Measurements from ENCODE around the gene RPS6KA2.

The RPS6KA2 gene

GRCh38 chr6:166505133-166505905 lies 121.7 kb downstream of the RPS6KA2 start:
- CTCF ChIA-PET = no interaction called here
- POLR2A ChIA-PET (ENCODE audit: low non-redundant PET) = no interaction called here
- TF ChIP-seq CTCF (conservative IDR thresholded peaks at IDR 0.05; ENCODE audit: low read depth) = no peak
- no peak overlapping the region for H3K27ac ChIP-seq
- DNase-seq (ENCODE audit: low spot score) = no peak

- peak overlapping the region; percentile 15; the same call in 1 of the 2 replicates for H3K27ac ChIP-seq
- no peak for DNase-seq (ENCODE audit: low spot score)
- no peak for TF ChIP-seq CTCF (conservative IDR thresholded peaks at IDR 0.05; ENCODE audit: low read depth)
- POLR2A ChIA-PET (ENCODE audit: low non-redundant PET) = no interaction called here
- CTCF ChIA-PET = no interaction called here
These were observed 123.0 kb downstream of the RPS6KA2 start for GRCh38 chr6:166504100-166504499.

- ChIA-PET CTCF (no interaction called here), POLR2A (ENCODE audit: low non-redundant PET) (no interaction called here)
These were observed 123.8 kb downstream of the RPS6KA2 start for GRCh38 chr6:166503167-166503744.

GRCh38 chr6:166502453-166502852 lies 124.6 kb downstream of the RPS6KA2 start:
- POLR2A ChIA-PET (ENCODE audit: low non-redundant PET) = no interaction called here
- no peak overlapping the region for H3K27ac ChIP-seq
- TF ChIP-seq CTCF (conservative IDR thresholded peaks at IDR 0.05; ENCODE audit: low read depth) = no peak
- CTCF ChIA-PET = interaction anchor here (0.6 kb wide), 1 partner anchor 92 kb away, joined by 4 read pairs; no protein-coding TSS in a partner anchor
- no peak for DNase-seq (ENCODE audit: low spot score)

More at GRCh38 chr6:166503167-166503744, 123.8 kb downstream of the RPS6KA2 start:
- H3K27ac ChIP-seq = no peak overlapping the region
- TF ChIP-seq CTCF (conservative IDR thresholded peaks at IDR 0.05; ENCODE audit: low read depth) = no peak
- DNase-seq (ENCODE audit: low spot score) = no peak

GRCh38 chr6:166501246-166501645 lies 125.8 kb downstream of the RPS6KA2 start:
- no peak overlapping the region for H3K27ac ChIP-seq
- no peak for DNase-seq (ENCODE audit: low spot score)
- TF ChIP-seq CTCF (conservative IDR thresholded peaks at IDR 0.05; ENCODE audit: low read depth) = no peak
- POLR2A ChIA-PET (ENCODE audit: low non-redundant PET) = no interaction called here
- CTCF ChIA-PET = no interaction called here

GRCh38 chr6:166500246-166500645 lies 126.8 kb downstream of the RPS6KA2 start:
- no peak overlapping the region; the same call in 1 of the 2 replicates for H3K27ac ChIP-seq
- POLR2A ChIA-PET (ENCODE audit: low non-redundant PET) = no interaction called here
- CTCF ChIA-PET = interaction anchor here (0.5 kb wide), 1 partner anchor 41 kb away, joined by 3 read pairs; no protein-coding TSS in a partner anchor
- TF ChIP-seq CTCF (conservative IDR thresholded peaks at IDR 0.05; ENCODE audit: low read depth) = no peak
- DNase-seq (ENCODE audit: low spot score) = no peak

All from RWPE1 (cell line).